SU-DHL-6 (cell line): Measurements from ENCODE around the gene SPDYE4.

Experiments
- H2AFZ ChIP-seq: fragments of 200-600 bp; sonication (generic); 2 replicates; pipeline ENCODE4 v1.6.1; 2014; ENCODE audit warnings: low read depth, mild to moderate bottlenecking, moderate library complexity, mixed read lengths, antibody characterized with exemption, low read length; ENCODE audit not compliant: severe bottlenecking
- H3F3A ChIP-seq: fragments of 200-600 bp; shearing (Covaris generic); 2 replicates; pipeline ENCODE4 v1.6.0; 2016; ENCODE audit warnings: antibody characterized with exemption, mild to moderate bottlenecking; ENCODE audit not compliant: insufficient read depth
- H3K27ac ChIP-seq: fragments of 200-600 bp; sonication (generic); 2 replicates; pipeline ENCODE4 v1.5.1; 2016; ENCODE audit warnings: low read depth, mild to moderate bottlenecking, low read length, moderate library complexity, mixed read lengths
- H3K27me3 ChIP-seq: fragments of 200-600 bp; sonication (generic), shearing (Covaris generic); 2 replicates; pipeline ENCODE4 v1.6.0; 2014; ENCODE audit warnings: mild to moderate bottlenecking, low read length
- H3K36me3 ChIP-seq: fragments of 200-600 bp; sonication (generic); 2 replicates; pipeline ENCODE4 v1.6.1; 2014; ENCODE audit warnings: mild to moderate bottlenecking, low read length, mixed read lengths
- H3K4me2 ChIP-seq: fragments of 300-600, 200-600 bp; shearing (Covaris generic), sonication (generic); 2 replicates; pipeline ENCODE4 v1.6.0; 2014; ENCODE audit warnings: low read length, low read depth, mild to moderate bottlenecking; ENCODE audit not compliant: poor library complexity, severe bottlenecking
- H3K4me3 ChIP-seq: fragments of 200-600 bp; sonication (generic); 2 replicates; pipeline ENCODE4 v1.5.1; 2014; ENCODE audit warnings: antibody characterized with exemption, low read length, mild to moderate bottlenecking, mixed read lengths; ENCODE audit not compliant: insufficient read depth, poor library complexity, severe bottlenecking
- H3K79me2 ChIP-seq: fragments of 200-600 bp; sonication (generic); 2 replicates; pipeline ENCODE4 v1.6.1; 2014; ENCODE audit warnings: mild to moderate bottlenecking, low read length, moderate library complexity; ENCODE audit not compliant: insufficient read depth
- H3K9ac ChIP-seq: fragments of 200-600 bp; sonication (generic); 2 replicates; pipeline ENCODE4 v1.7.0; 2014; ENCODE audit warnings: mild to moderate bottlenecking, low read length
- H3K9me2 ChIP-seq: fragments of 200-600 bp; sonication (generic); replicated peaks from 2 replicates; pipeline ENCODE4 v1.6.1; 2014; ENCODE audit warnings: low read length; ENCODE audit not compliant: insufficient read depth
- H3K9me3 ChIP-seq: fragments of 200-600 bp; sonication (generic); 2 replicates; pipeline ENCODE4 v1.6.1; 2014; ENCODE audit warnings: low read length, mixed read lengths; ENCODE audit not compliant: insufficient read depth
- H4K20me1 ChIP-seq: fragments of 200-600 bp; sonication (generic); 2 replicates; pipeline ENCODE4 v1.6.1; 2014; ENCODE audit warnings: low read depth, mild to moderate bottlenecking, antibody characterized with exemption, low read length, moderate library complexity, mixed read lengths
- EZH2phosphoT487 ChIP-seq: fragments of 200-600 bp; sonication (generic), shearing (Covaris generic); conservative IDR thresholded peaks from 2 replicates; pipeline ENCODE4 v1.6.1; 2018; ENCODE audit warnings: mild to moderate bottlenecking, antibody characterized with exemption, low read length, moderate library complexity, mixed read lengths
- TF ChIP-seq, protein P1 (sequence below): fragments of 200-600 bp; sonication (generic); IDR thresholded peaks from one replicate; pipeline ENCODE4 v1.5.1; 2017; ENCODE audit warnings: antibody characterized with exemption, mild to moderate bottlenecking, low read length, moderate library complexity; ENCODE audit not compliant: insufficient read depth, poor library complexity, severe bottlenecking

Gene SPDYE4

DNA sequence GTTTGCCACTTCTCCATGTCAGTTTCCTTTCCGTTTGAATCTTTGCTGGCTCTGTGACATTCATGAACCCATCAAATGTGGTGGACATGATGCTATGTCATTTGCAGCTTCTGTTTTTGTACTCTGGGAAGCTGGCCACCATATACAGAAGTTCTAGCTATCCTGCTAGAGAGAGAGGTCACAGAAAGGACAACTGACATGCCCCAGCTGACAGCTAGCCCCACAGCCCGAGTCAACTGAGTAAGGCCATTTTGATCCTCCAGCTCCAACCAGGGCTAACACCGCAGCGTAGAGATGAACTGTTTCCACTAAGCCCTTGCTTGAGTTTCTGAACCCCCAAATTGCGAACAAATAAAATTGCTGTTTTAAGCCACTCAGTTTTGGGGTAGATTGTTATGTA, 47.5 kb downstream of the SPDYE4 start:
- no peak for TF ChIP-seq EZH2phosphoT487
- TF ChIP-seq, protein P1, sequence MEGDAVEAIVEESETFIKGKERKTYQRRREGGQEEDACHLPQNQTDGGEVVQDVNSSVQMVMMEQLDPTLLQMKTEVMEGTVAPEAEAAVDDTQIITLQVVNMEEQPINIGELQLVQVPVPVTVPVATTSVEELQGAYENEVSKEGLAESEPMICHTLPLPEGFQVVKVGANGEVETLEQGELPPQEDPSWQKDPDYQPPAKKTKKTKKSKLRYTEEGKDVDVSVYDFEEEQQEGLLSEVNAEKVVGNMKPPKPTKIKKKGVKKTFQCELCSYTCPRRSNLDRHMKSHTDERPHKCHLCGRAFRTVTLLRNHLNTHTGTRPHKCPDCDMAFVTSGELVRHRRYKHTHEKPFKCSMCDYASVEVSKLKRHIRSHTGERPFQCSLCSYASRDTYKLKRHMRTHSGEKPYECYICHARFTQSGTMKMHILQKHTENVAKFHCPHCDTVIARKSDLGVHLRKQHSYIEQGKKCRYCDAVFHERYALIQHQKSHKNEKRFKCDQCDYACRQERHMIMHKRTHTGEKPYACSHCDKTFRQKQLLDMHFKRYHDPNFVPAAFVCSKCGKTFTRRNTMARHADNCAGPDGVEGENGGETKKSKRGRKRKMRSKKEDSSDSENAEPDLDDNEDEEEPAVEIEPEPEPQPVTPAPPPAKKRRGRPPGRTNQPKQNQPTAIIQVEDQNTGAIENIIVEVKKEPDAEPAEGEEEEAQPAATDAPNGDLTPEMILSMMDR = no peak

DNA sequence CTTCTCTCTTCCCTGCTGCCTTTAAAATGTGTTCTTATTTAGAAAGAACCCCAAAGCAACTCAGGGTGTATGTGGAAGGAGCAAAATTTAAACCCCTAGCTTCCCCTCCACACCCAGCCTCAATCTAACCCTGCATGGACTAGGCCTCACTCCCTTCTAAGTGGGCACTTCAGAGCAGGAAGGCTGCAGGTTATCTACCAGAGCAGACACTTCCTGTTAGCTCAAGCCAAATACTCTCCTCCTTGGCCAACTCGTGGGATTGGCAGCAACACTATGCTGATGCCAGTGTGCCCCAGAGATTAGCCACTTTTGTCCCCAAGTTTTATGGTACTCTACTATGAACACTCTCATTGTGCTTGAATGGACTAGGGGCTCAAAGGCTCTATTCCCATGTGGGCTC, 49.3 kb downstream of the SPDYE4 start:
- no peaks in the 10 kb centered on the region for H3F3A ChIP-seq
- no peaks in the 10 kb centered on the region for H3K27me3 ChIP-seq
- no peak overlapping the region for H3K27ac ChIP-seq
- no peaks in the 10 kb centered on the region for H3K9me3 ChIP-seq
- H3K9ac ChIP-seq = no peak overlapping the region
- no peak overlapping the region for H3K4me3 ChIP-seq
- H4K20me1 ChIP-seq = no peaks in the 10 kb centered on the region
- no peaks in the 10 kb centered on the region for H3K36me3 ChIP-seq
- no peak for TF ChIP-seq EZH2phosphoT487
- TF ChIP-seq, protein P1 = no peak
- no peaks in the 10 kb centered on the region for H3K79me2 ChIP-seq
- no peaks in the 10 kb centered on the region for H3K9me2 ChIP-seq
- no peak overlapping the region for H3K4me2 ChIP-seq
- H2AFZ ChIP-seq = no peak overlapping the region

More for the DNA sequence above, 47.5 kb downstream of the SPDYE4 start:
- H3K4me2 ChIP-seq = no peak overlapping the region
- no peak overlapping the region for H3K4me3 ChIP-seq
- no peaks in the 10 kb centered on the region for H3F3A ChIP-seq
- H3K27me3 ChIP-seq = no peaks in the 10 kb centered on the region
- H3K27ac ChIP-seq = no peak overlapping the region
- H3K9me2 ChIP-seq = no peaks in the 10 kb centered on the region
- H3K36me3 ChIP-seq = no peaks in the 10 kb centered on the region
- H3K79me2 ChIP-seq = no peaks in the 10 kb centered on the region
- no peak overlapping the region for H2AFZ ChIP-seq
- H3K9me3 ChIP-seq = no peaks in the 10 kb centered on the region
- H4K20me1 ChIP-seq = no peaks in the 10 kb centered on the region
- no peak overlapping the region for H3K9ac ChIP-seq

DNA sequence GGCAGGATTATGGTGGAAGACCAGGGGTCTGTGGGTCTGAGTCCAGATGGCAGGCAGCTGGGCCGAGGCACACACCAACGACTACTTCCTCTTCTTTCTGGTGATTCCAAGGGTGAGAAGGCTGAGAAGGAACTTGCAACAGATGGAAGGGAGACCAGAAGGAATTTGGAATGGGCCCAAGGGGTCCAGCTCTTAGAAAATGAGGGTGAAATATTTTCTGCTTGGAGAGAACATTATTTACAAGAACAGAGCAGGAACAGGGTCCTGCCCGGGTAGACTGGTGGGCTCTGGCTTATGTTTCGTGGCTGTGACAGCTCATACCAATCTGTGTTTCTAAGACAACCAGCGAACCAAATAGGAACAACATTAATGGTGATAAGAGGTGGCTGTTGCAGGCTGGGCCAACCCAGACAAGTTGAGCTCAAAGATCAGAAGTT, 50.3 kb downstream of the SPDYE4 start:
- no peak overlapping the region for H3K4me3 ChIP-seq
- H3K9me3 ChIP-seq = no peaks in the 10 kb centered on the region
- H3K9ac ChIP-seq = no peak overlapping the region
- H3K9me2 ChIP-seq = no peaks in the 10 kb centered on the region
- H3K79me2 ChIP-seq = no peaks in the 10 kb centered on the region
- no peak overlapping the region for H2AFZ ChIP-seq
- no peaks in the 10 kb centered on the region for H3F3A ChIP-seq
- no peak overlapping the region for H3K27ac ChIP-seq
- H3K36me3 ChIP-seq = no peaks in the 10 kb centered on the region
- no peak overlapping the region for H3K4me2 ChIP-seq
- H3K27me3 ChIP-seq = no peaks in the 10 kb centered on the region
- no peaks in the 10 kb centered on the region for H4K20me1 ChIP-seq
- TF ChIP-seq EZH2phosphoT487 = no peak
- TF ChIP-seq, protein P1 = no peak
